H1 (cell line): ENCODE data around the gene DIAPH2. TPM values are rescaled to one million over a fixed set of nuclear protein-coding genes. Genes with fewer than 3 reads are reported as not detected.

Experiments used
- POU5F1 ChIP-seq: IDR thresholded peaks from 2 replicates; pipeline ENCODE4 v1.6.1; 2011; ENCODE audit warnings: low read depth, mild to moderate bottlenecking, low read length, moderate library complexity
- RFX5 ChIP-seq: IDR thresholded peaks from 2 replicates; pipeline ENCODE4 v1.6.1; 2011; ENCODE audit warnings: low read depth, low read length, improper control_type of control experiment, borderline replicate concordance
- RXRA ChIP-seq: IDR thresholded peaks from 2 replicates; pipeline ENCODE4 v1.6.1; 2011; ENCODE audit warnings: low read depth, mild to moderate bottlenecking, low read length, moderate library complexity; ENCODE audit not compliant: insufficient read depth
- SAP30 ChIP-seq: fragments of 300-600 bp; sonication (generic); IDR thresholded peaks from 2 replicates; pipeline ENCODE4 v1.7.1; 2012; ENCODE audit warnings: low read length, moderate library complexity, mild to moderate bottlenecking, inconsistent platforms; ENCODE audit not compliant: insufficient read depth, insufficient replicate concordance
- SRF ChIP-seq: IDR thresholded peaks from 2 replicates; pipeline ENCODE4 v1.6.1; 2011; ENCODE audit warnings: mild to moderate bottlenecking, low read depth, low read length, moderate library complexity
- polyA plus RNA-seq, 7 experiments: library from polyadenylated mRNA; depleted of rRNA in 3 of 7; stranded (reverse) in 5 of 7; unstranded in 2 of 7; fragments of >200 nt in 5 of 7; fragments of 200-250 nt in 2 of 7; gene quantifications; 1 replicate in 5 of 7; 2 replicates in 1 of 7; 4 replicates in 1 of 7; pipeline versions ENCODE4 v1.2.1 to v1.2.3, GENCODE V29; 2011 to 2013; ENCODE audit warnings: missing spikeins in 2 of 7, mixed read lengths in 2 of 7
- total RNA-seq: library from RNA; stranded (reverse); fragmentation: NEBNext Ultra II Directional; extraction: Animal tissue kit (Norgen Biotek cat#: 25700); gene quantifications from 2 replicates; pipeline ENCODE4 v1.2.1, GENCODE V29; 2021

Gene DIAPH2
- total and polyA plus RNA-seq, 2 of the 8 experiments (the other 6 are each of a cell fraction or from before 2014, with no cell fraction given) = 4.4 to 24.3 TPM

DNA sequence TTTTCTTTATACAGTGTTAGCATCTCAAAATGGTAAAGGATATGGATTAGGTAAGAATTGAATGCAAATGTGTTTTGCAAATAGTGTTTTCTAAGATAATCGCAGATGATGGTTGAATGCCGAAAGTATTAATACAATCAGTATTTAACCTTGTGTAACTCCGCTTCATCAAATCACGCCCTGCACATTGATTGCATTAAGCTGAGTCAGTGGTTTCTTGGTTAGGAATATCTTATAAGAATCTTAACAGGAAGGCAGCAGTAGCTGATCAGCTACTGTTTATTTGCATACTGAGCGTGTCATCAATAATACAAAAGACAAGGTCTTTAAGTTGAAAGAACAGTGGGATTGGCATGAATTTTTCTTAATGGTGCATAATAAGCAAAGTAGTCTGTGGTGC is 744.5 kb downstream of the DIAPH2 start (continued):
- no peak for TF ChIP-seq RXRA
- no peak for TF ChIP-seq SAP30
- no peak for TF ChIP-seq RFX5
- TF ChIP-seq SRF = no peak
- no peak for TF ChIP-seq POU5F1
